Fibroblast of the conjunctiva (primary cell): ENCODE data around the gene RTN4R.
"Not testable (repeated sequence)": the region's sequence is repeated elsewhere in the genome, so short reads cannot be mapped to it uniquely, and the experiment has no call there.

Experiments used
- DNase-seq: peaks from one replicate; pipeline ENCODE4 v3.0.0-alpha.2; 2010; ENCODE audit warnings: low read depth

The RTN4R gene

DNA sequence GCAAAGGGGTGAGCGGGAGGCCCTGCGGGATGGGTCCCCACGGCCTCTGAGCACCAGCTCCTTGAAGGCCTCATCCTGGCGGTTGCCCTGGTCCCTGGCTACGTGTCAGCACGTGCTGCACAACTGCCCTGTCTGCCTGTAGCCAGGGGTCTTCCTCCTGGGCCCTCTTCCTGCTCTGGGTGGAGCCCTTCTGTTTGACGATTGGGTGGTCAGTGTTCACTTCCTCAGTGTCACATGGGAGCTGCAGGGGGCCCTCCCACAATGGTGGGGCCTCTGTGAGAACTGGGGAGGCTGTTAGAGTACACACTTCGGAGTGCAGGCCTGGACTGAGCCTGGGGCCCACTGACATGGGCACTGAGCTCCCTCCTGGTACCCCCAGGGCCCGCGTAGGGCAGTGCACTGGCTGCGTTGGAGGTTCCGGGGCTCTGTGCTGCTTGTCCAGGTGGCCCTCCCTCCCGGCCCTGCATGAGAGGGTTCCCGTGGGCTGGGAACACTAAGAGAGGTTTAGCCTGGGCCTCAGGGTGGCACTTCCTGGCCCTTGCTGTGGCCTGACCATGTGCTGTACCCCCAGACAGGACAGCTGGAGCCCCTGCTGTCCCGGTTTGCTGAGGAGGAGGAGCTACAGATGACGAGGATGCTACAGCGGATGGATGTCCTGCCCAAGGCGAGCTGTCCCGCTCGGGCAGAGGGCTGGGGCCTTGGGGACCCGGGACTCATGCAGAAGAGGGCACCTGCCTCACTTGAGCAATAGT is 38.0 kb upstream of the RTN4R start:
- no peak for DNase-seq

DNA sequence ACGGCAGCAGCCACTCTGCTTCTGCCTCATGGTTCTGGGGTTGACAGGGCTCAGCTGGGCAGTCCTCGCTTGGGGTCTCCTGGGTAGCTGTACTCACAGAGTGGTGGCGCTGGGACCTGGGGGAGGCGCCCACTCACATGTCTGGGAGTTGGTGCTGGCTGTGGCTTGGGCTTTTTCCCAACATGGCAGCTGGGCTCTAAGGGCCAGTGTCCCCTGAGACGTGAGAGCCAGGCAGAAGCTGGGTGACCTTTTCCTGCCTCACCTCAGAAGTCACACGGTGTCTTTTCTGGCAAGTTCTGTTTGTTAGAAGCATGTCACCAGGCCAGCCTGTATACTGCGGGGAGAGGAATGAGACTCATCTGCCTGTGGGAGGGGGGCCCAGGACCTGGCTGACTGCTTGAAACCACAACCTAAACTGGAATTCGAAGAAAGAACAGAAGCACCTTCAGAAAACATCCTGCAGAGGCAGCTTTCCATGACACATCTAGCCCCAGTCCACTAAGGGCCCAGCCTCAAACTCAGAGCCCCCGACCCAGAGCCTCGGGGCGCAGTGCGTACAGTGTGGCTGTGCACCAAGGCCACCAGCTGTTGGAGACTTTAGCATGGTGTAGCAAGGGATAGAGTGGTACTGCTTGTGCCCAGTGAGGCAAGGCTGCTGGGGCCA is 37.2 kb upstream of the RTN4R start:
- DNase-seq, result not testable (repeated sequence)

- no peak for DNase-seq
Measured at GRCh38 chr22:20304646-20305045, 36.5 kb upstream of the RTN4R start.

DNA sequence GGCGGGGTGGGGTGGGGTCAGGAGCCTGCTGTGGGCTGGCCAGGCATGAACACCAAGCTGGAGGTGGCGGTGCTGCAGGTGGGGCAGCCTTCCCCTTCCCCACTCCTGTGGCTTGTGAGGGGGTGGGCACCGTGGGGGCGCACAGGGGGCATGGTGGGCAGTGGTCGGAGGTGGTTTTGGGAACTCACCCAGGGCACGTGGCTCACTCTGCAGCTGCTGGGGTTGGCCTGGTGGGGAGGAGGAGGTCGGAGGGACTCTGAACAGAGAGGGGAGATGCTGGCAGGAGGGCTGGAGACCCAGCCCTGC is 35.1 kb upstream of the RTN4R start:
- DNase-seq, result not testable (repeated sequence)

- no peak for DNase-seq
Measured at GRCh38 chr22:20302438-20303228, 34.5 kb upstream of the RTN4R start.

DNA sequence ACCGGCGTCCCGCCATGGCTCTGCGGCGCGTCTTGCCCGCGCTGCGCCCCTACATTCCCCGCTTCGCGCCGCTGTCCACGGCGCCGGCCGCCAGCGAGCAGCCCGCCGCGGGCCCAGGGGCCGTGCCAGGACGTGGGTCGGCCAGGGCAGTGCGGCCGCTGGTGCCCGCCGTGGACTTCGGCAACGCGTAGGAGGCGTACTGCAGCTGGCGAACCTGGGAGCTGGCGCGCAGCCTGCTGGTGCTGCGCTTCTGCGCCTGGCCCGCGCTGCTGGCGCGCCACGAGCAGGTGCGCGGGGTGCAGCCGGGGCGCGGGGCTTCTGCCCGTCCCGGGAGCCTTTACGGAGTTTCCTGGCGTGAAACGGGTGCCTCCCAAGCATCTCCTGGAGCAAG is 31.6 kb upstream of the RTN4R start:
- DNase-seq, result no peak

- peak; percentile 14 for DNase-seq
Measured at GRCh38 chr22:20298803-20299745, 31.0 kb upstream of the RTN4R start.

- no peak for DNase-seq
Measured at GRCh38 chr22:20298110-20298802, 30.1 kb upstream of the RTN4R start.

GRCh38 chr22:20297414-20298109 is 29.4 kb upstream of the RTN4R start:
- no peak for DNase-seq

DNA sequence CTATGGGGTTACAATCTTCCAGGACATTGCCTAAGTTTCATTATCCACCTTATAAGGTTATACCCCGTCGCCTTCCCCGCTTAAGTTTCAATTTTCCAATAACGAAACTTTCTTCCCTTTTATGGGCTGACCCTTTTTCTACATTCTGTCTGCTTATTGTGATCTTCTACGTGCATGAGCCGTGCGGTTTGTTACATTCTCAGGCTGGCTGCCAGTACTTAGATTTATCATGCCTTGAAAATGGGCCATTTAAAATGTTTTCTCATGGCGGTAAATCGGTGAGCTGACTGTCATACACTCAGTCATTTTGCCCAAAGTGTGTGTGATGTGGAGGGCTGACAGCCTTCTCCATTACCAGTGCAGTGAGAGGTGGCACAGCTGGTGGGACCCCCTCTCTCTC is 28.5 kb upstream of the RTN4R start:
- no peak for DNase-seq

DNA sequence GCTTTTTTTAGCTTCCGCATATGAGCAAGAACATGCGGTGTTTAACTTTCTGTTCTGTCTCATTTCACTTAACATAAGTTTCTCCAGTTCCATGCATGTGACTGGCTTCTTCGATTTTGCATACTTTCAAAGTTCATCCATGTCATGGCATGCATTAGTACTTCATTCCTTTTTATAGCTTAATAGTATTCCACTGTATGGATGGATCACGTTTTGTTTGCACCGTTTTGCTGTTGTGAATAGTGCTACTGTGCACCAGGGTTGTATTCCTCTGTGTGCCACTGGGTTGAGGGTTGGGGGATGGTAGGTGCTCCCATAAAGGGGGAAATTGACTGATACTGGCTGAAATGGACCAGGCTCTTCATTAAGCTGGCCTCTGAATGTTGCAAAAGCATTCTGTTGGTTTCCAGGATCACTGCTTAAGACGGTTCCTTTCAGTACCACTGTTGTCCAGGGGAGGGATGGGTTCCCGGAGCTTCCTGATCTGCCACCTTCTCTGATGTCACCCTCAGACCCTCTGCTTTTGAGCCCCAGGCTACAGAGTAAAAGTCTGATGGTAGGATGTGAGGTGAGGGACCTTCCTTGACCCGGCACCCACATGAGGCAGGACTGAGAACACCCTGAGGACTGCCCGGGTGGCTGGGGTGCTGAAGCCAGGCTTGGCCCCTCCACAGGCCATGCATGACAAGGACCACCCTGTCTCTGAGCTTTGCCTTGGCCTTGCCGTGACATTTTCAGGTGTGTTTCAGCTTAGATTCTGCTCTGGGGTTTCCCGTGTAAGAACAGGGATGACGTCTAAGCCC is 27.3 kb upstream of the RTN4R start:
- no peak for DNase-seq

DNA sequence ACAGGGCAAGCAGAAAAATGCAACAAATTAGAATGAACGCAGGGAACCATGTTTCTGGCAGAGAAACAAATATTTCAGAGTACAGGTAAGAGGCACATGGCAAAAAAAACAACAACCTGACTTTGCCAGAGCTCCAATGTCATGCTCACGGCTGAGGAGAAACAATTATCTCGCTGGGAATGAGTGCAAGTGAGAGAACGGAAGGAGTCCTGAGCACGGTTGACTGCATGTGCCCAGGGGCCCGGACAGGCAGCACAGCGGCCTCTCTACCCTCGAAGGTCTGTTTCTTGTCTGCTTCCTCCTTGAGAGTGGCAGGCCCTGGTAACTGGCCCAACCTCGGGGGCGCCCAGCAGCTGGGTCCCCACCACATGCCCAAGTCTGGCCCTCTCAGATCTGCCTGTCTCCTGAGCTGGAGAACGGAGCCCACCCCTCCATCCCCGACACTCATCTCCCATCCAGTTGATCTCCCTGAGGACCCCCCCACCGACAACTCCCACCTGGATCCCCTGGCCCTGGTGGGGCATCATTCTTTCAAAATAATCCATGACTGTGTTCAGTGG is 24.6 kb upstream of the RTN4R start:
- no peak for DNase-seq

DNA sequence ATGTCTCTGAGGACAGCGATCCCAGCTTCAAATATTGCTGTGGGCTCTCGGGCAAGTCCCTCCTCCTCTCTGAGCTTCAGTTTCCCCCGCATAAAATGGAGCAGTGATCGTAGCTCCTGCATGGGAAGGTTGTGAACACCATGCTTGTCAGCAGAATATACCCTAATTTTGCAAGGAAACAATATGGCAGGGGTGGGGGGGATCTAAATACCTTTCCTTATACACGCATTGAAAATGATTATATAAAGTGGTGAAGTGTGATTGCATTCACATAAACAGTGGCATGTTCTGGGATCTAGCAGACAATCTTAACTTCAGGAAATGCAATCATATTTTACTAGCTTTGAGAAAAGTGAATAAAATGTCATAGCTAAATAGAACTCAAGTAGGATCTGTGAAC is 24.0 kb upstream of the RTN4R start:
- no peak for DNase-seq

GRCh38 chr22:20291604-20292063 is 23.5 kb upstream of the RTN4R start:
- DNase-seq, result no peak

DNA sequence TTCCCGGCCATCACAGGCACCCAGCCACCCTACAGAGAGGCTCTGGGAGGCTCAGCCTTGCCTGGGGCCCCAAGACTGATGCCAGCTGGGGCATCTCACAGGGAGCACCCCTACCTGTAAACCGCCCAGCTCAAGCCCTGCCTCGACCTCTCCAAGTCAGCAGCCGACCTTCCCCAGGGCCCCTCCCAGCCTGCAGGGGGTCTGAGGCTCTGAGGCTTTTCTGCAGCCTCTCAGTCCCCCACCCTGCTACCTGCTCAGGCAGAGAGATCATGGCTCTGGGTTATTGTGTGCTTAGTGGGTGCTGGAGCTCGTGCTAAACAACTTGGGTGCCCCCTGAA is 23.1 kb upstream of the RTN4R start:
- DNase-seq, result no peak

- DNase-seq, result no peak
Measured at GRCh38 chr22:20290578-20291248, 22.6 kb upstream of the RTN4R start.

- DNase-seq, result no peak
Measured at GRCh38 chr22:20290045-20290392, 21.9 kb upstream of the RTN4R start.

DNA sequence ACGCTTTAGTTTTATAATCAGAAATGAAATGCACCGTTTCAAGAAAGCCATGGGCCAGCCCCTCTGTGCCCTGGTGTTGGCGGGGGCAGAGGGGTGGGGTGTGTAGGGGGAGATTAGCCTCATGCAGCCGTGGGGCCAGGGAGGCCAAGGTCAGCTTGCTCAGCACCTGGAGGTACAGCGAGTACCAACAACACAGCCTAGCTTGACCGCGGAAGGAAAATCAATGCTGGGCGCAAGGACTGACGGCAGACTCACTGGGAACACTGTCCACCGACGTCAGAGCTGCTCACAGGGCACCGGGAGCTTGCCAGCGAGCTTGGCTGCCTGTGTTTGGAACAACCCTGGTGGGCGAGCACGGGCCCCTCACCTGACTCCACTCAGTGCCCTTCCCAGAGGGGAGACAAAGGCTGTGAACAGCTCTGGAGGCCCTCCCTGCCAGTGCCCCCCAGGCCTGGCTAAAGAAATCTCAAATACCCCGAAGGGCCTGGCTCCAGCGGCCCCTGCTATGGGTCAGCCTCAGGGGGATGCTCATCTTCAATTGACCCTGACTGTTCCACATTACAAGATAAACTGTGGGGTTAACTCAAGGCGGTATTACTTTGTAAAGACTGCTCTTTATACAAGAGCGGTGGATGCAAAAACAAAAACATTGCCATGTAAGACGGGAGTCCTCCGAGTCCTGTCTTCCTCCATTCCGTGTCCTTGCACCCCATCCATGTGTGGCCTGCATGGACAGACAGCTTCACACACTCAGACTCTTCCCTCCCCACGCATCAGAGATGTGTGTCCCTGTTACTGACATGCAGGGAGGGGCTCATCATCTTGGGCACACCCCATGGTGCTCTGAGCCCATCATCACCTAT is 21.3 kb upstream of the RTN4R start:
- not testable (repeated sequence) for DNase-seq
